Neutrophil (primary cell): ENCODE data around the gene KRT24.

Experiments
- H3K27ac ChIP-seq: fragments of 200-600 bp; sonication (generic); 2 replicates; pipeline ENCODE4 v1.5.1; 2016; ENCODE audit warnings: mild to moderate bottlenecking, moderate library complexity
- H3K27me3 ChIP-seq: fragments of 200-600 bp; sonication (generic); 2 replicates; pipeline ENCODE4 v1.6.0; 2016; ENCODE audit warnings: mild to moderate bottlenecking
- H3K36me3 ChIP-seq: fragments of 200-600 bp; sonication (generic); 2 replicates; pipeline ENCODE4 v1.5.1; 2017
- H3K4me1 ChIP-seq, 2 experiments: fragments of 200-600 bp in 1 of 2; sonication (generic) in 1 of 2; 1 replicate in 1 of 2; 2 replicates in 1 of 2; pipeline versions ENCODE4 v1.5.1 to v1.6.1; 2013 to 2016; ENCODE audit warnings: low read depth in 1 of 2, low read length in 1 of 2, mild to moderate bottlenecking in 1 of 2, moderate library complexity in 1 of 2; ENCODE audit not compliant: control insufficient read depth in 1 of 2, insufficient read depth in 1 of 2
- H3K4me3 ChIP-seq, 2 experiments: fragments of 200-600 bp in 1 of 2; sonication (generic) in 1 of 2; 1 replicate in 1 of 2; 2 replicates in 1 of 2; pipeline ENCODE4 v1.5.1; 2013 to 2016; ENCODE audit warnings: low read depth in 1 of 2, low read length in 1 of 2, mild to moderate bottlenecking in 1 of 2, moderate library complexity in 1 of 2
- H3K9me3 ChIP-seq: fragments of 200-600 bp; sonication (generic); 2 replicates; pipeline ENCODE4 v1.5.1; 2016
- TF ChIP-seq, protein P1 (sequence below): fragments of 200-600 bp; sonication (generic); IDR thresholded peaks from 2 replicates; pipeline ENCODE4 v1.5.1; 2016; ENCODE audit warnings: antibody characterized with exemption

KRT24 gene

GRCh38 chr17:40648384-40648968 lies 55.1 kb downstream of the KRT24 start:
- Histone ChIP-seq H3K9me3 (no peaks in the 10 kb centered on the region), H3K27ac (peak overlapping the region; percentile 87), H3K4me3 (peak overlapping the region; percentile 79 to 87)

More at GRCh38 chr17:40648384-40648968, 55.1 kb downstream of the KRT24 start:
- H3K4me1 ChIP-seq: peaks cover 15 to 18% of the 10 kb centered on the region in 2 experiments
- peaks cover 14% of the 10 kb centered on the region for H3K36me3 ChIP-seq
- H3K27me3 ChIP-seq: peaks cover 10% of the 10 kb centered on the region
- TF ChIP-seq, protein P1, sequence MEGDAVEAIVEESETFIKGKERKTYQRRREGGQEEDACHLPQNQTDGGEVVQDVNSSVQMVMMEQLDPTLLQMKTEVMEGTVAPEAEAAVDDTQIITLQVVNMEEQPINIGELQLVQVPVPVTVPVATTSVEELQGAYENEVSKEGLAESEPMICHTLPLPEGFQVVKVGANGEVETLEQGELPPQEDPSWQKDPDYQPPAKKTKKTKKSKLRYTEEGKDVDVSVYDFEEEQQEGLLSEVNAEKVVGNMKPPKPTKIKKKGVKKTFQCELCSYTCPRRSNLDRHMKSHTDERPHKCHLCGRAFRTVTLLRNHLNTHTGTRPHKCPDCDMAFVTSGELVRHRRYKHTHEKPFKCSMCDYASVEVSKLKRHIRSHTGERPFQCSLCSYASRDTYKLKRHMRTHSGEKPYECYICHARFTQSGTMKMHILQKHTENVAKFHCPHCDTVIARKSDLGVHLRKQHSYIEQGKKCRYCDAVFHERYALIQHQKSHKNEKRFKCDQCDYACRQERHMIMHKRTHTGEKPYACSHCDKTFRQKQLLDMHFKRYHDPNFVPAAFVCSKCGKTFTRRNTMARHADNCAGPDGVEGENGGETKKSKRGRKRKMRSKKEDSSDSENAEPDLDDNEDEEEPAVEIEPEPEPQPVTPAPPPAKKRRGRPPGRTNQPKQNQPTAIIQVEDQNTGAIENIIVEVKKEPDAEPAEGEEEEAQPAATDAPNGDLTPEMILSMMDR: no peak
